GM18870 (cell line): ENCODE data around the gene ZCCHC17.
"Not testable (repeated sequence)": the region's sequence is repeated elsewhere in the genome, so short reads cannot be mapped to it uniquely, and the experiment has no call there.

Experiments used
- ATAC-seq: cut with Tn5 transposase; IDR thresholded peaks from one replicate; pipeline ENCODE4 v1.9.1; 2021; ENCODE audit warnings: moderate library complexity; ENCODE audit not compliant: unreplicated experiment

The ZCCHC17 gene

GRCh38 chr1:31368611-31369107 is 71.8 kb downstream of the ZCCHC17 start:
- no peak for ATAC-seq

- no peak for ATAC-seq
Measured at GRCh38 chr1:31370021-31370420, 73.2 kb downstream of the ZCCHC17 start.

- ATAC-seq = no peak
Measured at GRCh38 chr1:31370565-31370964, 73.7 kb downstream of the ZCCHC17 start.

- no peak for ATAC-seq
Measured at GRCh38 chr1:31371121-31371959, 74.5 kb downstream of the ZCCHC17 start.

- ATAC-seq = no peak
Measured at GRCh38 chr1:31372051-31372450, 75.2 kb downstream of the ZCCHC17 start.

- no peak for ATAC-seq
Measured at GRCh38 chr1:31372751-31373055, 75.9 kb downstream of the ZCCHC17 start.

- no peak for ATAC-seq
Measured at GRCh38 chr1:31373056-31373896, 76.4 kb downstream of the ZCCHC17 start, which contains the start of gene FABP3. Gene FABP3 (minus strand): TSS chr1:31373076. CDS start chr1:31373014, 62 bp downstream.

GRCh38 chr1:31373897-31374486 is 77.2 kb downstream of the ZCCHC17 start:
- ATAC-seq = no peak

GRCh38 chr1:31374511-31375196 is 77.8 kb downstream of the ZCCHC17 start:
- ATAC-seq = no peak

GRCh38 chr1:31376375-31377134 is 79.7 kb downstream of the ZCCHC17 start:
- ATAC-seq = no peak

GRCh38 chr1:31377364-31377863 is 80.6 kb downstream of the ZCCHC17 start:
- ATAC-seq = no peak

- ATAC-seq = no peak
Measured at GRCh38 chr1:31378001-31378400, 81.2 kb downstream of the ZCCHC17 start.

GRCh38 chr1:31380181-31380580 is 83.3 kb downstream of the ZCCHC17 start:
- ATAC-seq = no peak

GRCh38 chr1:31381394-31382294 is 84.8 kb downstream of the ZCCHC17 start:
- no peak for ATAC-seq

GRCh38 chr1:31382379-31382989 is 85.7 kb downstream of the ZCCHC17 start:
- ATAC-seq = no peak

GRCh38 chr1:31383967-31384366 is 87.1 kb downstream of the ZCCHC17 start:
- ATAC-seq = no peak

- ATAC-seq = not testable (repeated sequence)
Measured at GRCh38 chr1:31386576-31387243, 89.9 kb downstream of the ZCCHC17 start.

- ATAC-seq = no peak
Measured at GRCh38 chr1:31387612-31388011, 90.8 kb downstream of the ZCCHC17 start.
